ENCODE measurements around the gene RTL1.

- TF ChIP-seq TCF12 (IDR thresholded peaks at IDR 0.05; ENCODE audit: low read depth, low read length) (no peak), ATF7 (IDR thresholded peaks at IDR 0.05; ENCODE audit: low read depth) (no peak), NFYB (IDR thresholded peaks at IDR 0.05; ENCODE audit: insufficient read depth, low read depth, low read length) (no peak), ZNF274 (IDR thresholded peaks at IDR 0.05; ENCODE audit: insufficient read depth, insufficient read length) (no peak), NRF1 (conservative IDR thresholded peaks at IDR 0.05; ENCODE audit: low read depth, low read length) (no peak), SIN3A (IDR thresholded peaks at IDR 0.05; ENCODE audit: low read depth, low read length) (no peak)
Observed at GRCh38 chr14:100846309-100846859, 57.1 kb downstream of the RTL1 start.

Measured in GM12878 (cell line).